HG03342 (cell line): ENCODE results near the gene SF3B5.
A peak's percentile ranks its signal among the peaks of the same experiment; 100 is the strongest.
"Not testable (repeated sequence)": the region's sequence is repeated elsewhere in the genome, so short reads cannot be mapped to it uniquely, and the experiment has no call there.

Source experiments
- ATAC-seq: cut with Tn5 transposase; IDR thresholded peaks from one replicate; pipeline ENCODE4 v1.9.1; 2021; ENCODE audit warnings: mild to moderate bottlenecking, moderate library complexity; ENCODE audit not compliant: unreplicated experiment

Gene SF3B5

DNA sequence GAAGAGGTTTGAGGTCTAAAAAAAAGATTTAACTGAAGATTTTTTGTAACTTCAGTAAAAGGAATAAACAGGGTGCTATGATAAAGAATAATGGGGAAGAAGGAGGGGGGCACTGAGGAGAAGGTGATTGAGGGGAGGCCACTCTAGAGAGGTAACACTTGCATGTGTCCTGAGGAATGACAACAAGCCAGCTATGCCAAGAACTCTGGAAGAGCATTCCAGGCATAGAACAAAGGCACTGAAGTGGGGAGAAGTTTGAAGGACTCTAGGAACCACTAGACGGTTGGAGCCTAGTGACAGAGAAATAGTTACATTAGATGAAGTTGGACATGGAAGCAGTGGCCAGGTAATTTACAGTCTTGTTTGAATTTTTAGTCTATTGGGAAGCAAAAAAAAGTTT lies 10.8 kb upstream of the SF3B5 start:
- ATAC-seq: no peak

DNA sequence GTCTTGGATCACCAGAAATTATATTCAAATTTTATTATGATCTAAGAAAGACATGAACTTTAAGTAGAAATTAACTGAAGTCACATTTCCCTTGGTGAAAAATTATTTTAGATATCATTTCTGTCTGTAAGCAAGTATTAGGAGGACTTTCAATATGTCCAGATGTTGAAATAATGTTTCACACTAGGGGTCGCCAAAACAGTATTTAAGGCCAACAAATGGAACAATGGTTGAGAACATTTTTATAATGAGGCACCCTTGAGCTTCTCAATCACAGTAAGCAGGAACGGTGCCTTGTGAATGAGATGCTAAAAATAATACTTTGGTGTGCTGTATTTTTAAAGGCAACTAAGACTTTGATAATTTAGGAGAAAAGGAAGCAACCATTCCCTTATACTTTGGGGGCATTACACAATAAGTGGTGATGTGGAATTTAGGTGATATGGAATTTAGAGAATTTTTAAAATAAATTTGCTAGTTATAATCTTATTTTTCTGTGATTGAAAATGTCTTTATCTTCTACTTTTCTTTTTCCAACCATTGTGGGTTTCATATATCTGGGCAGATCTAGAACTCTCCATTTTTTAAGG lies 9.6 kb upstream of the SF3B5 start:
- peak; percentile 80 for ATAC-seq

DNA sequence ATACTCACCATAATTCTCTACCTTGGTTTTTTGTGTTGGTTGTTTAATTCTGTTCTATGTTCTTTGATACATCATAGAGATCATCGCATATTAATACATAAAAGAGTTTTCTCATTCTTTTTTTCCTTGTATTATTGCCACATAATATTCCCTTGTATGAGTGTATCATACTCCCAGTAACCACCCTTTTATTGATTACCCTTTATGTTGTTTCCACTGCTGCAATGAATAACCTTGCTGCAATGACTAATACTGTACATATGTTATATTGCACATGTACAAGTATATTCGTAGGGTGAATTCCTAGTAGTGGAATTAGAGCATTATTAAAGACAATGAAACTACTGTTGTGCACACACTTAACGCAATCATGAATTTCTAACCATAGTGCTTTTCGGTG lies 9.1 kb upstream of the SF3B5 start:
- no peak for ATAC-seq

DNA sequence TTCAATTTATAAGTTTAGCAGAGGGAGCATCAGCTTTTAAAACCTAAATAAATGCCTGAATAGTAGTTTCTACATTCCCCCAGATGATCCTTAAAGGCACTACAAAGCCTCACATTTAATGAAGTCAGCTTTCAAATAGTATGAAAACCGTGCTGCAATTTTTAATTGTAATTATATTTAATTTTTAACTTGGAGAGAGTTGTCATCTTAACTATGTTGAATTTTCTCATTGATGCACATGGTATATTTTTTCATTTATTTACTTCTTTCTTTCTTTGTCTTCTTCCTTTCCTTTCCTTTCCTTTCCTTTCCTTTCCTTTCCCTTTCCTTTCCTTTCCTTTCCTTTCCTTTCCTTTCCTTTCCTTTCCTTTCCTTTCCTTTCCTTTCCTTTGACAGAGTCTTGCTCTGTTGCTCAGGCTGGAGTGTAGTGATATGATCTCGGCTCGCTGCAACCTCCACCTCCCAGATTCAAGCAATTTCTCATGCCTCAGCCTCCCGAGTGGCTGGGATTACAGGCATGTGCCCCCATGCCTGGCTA lies 7.7 kb upstream of the SF3B5 start:
- no peak for ATAC-seq

DNA sequence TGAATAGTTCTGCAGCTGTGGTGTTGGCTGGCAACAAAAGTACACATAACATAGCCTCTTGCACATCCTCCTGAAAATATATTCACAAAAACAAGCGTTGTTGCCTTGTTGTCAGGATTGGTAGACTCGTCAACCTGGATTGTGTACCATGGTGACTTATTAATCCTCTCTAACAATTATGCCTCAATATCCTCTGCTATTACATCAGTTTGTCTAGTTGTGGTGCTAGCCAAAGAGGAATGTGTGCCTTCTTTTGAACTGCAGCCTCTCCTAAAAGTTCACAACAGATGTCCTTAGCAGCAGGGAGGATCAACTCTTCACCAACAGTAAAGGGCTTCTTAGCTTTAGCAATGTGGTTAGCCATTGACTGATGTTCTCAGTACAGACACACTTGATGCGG lies 3.6 kb upstream of the SF3B5 start:
- ATAC-seq: no peak

DNA sequence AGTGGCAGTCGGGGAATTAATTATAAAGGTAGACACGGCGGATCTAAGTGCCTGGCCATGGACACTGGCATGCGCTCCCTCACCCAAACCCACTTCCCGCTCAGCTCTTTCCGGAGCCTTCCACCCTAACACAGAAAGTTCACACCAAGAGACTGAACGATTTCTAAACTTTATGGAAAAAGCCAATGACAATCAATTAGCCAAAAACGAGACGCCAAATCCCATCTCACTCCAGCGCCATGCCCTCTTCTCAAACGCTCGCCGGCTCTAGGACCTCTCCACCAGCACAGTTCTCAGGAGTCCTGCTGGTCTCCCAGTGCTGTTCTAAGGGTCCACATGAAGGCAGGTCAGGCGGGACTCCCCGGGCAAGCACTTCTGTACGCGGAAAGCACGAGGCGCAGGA lies 641 bp downstream of the SF3B5 start:
- ATAC-seq: peak; percentile 2

DNA sequence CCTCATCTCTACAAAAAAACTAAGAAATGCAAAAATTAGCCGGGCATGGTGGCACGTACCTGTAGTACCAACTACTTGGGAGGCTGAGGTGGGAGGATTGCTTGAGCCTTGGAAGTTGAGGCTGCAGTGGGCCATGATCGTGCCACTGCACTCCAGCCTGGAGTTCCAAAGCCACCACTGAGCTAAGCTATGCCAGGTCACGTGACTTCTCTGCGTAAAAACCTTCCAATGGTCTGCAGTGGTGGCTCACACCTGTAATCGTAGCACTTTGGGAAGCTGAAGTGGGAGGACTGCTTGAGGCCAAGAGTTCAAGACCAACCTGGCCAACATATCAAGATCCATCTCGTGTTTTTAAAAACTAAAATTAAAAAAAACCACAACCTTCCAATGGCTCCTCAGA lies 1.7 kb downstream of the SF3B5 start:
- ATAC-seq: no peak

DNA sequence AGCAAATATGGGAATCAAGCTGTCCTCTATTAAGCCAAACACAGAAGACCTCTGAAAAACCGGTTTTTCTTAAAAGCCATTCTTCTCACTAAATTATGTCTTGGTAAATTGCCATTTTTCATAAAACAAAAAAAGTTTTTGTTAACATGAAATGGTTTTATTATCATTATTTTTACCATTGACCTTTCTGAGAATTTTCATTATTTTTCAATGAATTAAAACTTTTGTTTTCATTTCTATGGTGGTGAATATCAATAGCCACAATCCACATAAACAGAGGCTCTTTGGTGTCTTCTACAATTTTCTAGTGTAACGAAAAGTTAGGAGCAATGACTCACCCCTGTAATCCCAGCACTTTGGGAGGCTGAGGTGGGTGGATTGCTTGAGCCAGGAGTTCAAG lies 2.1 kb downstream of the SF3B5 start:
- no peak for ATAC-seq

DNA sequence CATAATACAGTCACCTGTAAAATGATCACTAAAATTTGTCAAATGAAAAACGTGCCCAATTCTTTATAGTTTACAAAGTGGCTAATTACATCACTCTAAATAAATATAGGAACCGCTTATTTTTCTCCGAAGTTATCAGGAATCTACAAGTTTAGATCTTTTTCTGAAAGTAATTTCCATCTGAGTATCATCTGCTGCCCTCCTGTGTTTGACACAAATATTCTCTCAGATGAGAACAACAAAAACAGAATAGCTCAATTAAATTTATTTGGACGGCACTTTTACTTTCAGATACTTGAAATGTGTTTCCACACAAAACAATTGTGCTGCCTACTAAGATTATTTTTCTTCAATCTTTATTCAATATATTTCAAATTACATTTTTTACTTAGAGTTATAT lies 5.0 kb downstream of the SF3B5 start:
- ATAC-seq: no peak

DNA sequence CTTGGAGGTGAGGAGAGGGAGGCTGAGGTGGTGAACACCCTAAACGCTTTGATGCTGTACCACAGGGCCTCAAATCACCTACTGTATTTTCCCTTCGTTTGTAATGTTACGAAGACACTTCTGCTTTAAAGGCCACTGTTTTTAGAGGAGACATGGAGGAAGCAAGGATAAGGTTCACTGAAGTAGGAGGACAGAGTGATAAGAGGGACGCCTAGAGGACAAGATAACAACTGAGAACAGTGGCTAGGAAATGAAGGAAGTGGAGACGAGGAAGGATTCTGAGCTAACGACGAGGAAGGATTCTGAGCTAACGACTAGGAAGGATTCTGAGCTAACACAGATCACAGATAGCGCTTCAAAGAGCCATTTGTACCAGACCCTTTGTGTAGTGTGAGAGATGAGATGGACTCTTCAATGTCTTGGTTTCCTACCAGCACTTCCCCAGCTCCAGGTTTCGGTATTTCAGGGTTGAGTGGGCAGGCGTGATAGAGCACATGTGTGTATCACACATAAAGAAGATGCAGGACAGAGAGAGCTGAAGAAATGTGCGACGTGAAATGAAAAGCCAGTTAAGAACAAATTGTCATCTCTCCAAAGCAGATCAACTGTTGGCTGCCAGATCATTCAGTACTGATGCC lies 7.5 kb downstream of the SF3B5 start:
- ATAC-seq: peak; percentile 61

DNA sequence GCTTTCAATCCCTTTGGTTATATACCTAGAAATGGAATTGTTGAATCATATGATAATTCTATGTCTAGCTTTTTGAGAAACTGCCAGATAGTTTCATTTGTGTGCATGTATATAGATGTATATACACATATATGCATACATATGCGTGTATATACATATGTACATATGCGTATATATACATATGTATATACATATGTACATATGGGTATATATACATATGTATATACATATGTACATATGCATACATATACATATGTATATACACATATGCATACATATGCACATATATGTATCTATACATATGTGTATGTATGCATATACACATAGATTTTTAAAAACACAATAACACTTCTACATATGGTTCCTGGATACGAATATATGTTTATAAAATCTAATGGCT lies 8.4 kb downstream of the SF3B5 start:
- no peak for ATAC-seq

DNA sequence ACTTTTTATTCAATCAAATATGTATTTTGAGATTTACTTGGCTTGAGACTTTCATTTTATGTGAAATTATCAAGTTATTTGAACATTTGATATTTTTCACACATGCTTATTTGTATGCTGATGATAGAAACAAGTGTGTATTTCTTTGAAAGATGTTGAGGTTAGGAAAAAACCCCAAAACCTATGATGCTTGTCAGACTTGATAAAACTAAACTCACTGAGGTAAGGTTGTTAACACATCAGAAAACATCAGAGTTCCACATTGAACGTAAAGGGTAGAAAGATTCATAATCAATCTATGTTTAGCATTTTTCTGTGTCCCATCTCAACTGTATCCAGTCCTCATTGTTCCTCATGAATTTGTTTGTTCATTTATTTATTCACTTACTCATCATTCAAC lies 12.2 kb downstream of the SF3B5 start:
- peak; percentile 45 for ATAC-seq

DNA sequence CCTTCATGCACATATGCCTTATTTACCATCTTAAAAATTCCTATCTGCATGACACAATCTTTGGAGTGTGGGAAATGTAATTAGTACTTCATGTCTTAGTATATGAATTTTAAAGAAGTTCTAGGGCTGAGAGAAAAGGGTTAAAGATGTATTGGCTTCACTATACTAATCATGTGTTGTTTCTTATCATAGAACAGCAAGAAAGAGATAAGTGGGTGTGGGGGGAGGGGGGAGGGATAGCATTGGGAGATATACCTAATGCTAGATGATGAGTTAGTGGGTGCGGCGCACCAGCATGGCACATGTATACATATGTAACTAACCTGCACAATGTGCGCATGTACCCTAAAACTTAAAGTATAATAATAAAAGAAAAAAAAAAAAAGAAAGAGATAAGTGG lies 13.0 kb downstream of the SF3B5 start:
- ATAC-seq: not testable (repeated sequence)

DNA sequence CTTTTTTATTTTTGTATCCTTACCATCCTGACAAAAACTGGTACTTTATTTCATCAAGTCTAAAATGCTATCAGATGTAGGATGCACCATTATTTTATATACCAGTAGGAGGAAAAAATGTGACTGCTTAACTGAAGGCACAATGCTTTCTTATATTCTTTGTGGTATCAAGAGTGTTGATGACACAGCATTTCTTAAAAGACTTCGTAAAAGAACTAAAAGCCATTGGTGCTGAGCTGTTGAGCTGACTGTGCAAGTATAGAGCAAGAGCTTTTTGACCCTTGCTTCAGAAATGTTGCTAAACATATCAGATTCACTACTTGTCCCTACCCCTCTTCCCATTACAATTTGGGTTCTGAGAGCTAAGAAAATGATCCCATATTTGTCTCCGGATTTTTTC lies 17.5 kb downstream of the SF3B5 start:
- no peak for ATAC-seq

DNA sequence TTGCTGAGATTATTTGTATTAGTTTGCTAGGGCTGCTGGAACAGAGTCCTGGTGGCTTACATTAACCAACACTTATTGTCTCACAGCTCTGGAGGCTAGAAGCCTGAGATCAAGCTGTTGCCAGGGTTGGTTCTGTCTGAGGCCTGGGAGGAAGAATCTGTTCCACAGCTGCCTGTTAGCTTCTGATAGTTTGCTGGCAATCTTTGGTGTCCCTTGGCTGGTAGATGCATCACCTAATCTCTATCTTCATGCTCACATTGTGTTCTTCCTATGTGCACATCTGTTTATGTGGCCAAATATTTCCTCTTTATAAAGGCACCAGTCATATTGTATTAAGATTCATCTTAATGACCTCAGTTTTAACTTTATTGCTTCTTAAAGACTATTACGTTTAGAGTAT lies 19.5 kb downstream of the SF3B5 start:
- no peak for ATAC-seq

DNA sequence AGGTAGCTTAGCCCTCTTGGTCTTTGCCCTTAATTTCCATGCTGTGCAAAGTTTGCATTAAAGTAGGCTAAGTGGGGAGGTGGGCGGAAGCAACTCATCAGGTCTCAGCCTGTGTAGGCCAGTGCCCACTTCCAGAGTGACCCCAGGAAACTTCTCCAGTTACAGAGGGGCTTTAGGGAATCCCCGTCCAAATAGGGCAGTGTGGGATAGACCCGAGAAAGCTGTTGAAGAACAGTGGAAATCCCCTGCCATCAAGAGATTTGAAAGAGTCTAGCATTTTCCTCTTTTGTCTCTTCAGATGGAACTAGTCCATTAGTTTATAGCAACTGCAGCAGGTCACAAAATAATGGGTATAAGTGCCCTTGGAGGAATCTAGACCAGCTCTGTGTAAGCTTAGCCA lies 20.2 kb downstream of the SF3B5 start:
- ATAC-seq: peak; percentile 47

DNA sequence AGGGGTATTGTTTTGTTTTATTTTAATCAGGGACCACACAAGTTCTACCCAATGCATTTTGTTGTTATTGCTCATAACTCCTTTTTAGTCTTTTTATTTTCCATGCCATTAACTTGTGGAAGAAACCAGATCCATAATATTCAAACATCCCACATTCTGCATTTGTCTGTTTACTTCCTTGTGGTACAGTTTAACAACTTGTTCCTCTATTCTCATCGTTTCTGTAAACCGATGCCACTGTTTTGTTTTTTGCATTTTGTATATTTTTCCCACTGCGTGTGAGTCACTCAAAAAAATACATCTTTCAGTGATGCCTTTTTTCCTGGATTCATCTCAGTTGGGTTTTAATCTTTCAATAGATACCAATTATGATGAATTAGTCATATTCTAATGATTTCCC lies 22.3 kb downstream of the SF3B5 start:
- no peak for ATAC-seq

DNA sequence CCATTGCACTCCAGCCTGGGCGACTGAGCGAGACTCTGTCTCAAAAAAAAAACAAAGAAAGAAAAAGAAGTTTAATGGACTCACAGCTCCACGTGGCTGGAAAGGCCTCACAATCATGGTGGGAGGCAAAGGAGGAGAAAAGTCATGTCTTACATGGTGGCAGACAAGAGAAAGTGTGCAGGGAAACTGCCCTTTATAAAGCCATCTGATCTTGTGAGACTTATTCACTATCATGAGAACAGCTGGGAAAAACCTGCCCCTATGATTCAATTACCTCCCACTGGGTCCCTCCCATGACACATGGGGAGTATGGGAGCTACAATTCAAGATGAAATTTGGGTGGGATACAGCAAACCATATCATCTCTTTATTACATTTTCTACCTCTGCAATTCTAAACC lies 25.9 kb downstream of the SF3B5 start:
- no peak for ATAC-seq

DNA sequence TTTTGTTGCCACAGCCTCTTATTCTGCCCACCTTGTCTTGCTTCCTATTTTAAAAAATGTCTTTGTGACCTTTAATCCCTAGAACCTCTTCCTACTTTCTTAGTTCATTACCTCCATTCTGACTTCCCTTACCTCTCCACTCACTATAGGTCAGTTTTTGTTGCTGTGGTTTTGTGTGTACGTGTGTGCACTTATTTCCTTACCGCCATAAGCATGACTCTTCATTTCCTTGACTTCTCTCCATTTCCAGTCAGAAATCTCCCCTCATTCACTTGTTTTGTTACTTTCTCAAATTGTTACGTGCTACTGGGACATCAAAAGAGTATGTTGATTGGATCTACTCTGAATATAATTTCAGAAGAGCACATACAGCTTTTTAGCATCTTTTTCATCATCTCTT lies 26.6 kb downstream of the SF3B5 start:
- ATAC-seq: no peak

DNA sequence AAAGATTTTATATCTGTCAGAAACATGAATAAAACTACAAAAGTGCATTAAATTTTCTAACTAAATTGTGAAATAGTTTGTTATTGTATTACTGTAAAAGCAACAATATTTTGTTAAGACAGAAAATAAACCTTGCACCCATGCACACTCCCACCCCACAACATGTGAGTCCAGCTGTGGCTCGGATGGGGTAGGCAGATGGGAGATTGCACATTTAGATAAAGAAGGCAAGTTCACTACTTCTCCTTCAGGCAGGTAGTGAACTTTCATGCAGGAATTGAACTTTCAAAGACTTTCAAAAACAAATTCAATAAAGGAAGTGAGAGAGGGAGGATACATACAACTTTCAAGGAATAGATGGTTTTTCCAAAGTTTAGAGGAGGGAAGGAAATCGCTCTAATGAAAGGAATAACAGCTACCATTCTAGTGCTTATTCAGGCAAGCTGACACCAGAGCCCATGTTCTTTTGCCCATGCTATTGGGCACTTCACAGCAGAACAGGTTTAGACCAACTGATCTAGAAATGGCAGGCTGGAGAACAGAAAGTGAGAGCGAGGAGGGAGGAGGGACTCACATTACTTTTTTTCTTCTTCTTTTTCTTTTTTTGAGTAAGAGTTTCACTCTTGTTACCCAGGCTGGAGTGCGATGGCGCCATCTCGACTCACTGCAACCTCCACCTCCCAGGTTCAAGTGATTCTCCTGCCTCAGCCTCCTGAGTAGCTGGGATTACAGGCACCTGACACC lies 28.5 kb downstream of the SF3B5 start:
- ATAC-seq: peak; percentile 38

DNA sequence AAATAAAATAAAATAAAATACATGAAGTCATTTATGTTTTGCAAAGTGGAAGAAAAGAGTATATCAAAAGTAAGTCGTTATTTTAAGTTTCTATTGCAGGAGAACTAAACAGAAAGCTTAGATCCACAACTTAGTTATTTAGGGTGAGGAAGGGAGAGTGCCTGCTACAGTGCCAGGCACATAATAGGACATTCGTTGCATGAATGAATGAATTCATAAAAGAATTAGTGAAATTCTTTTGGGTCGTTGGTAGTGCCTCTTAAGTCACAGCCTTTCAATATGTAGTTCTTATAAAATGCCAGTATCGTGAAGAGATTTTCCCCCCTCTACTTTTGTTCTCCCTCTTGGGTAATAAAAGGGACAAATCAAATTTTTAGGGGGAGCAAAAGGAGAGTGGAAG lies 29.1 kb downstream of the SF3B5 start:
- ATAC-seq: no peak

DNA sequence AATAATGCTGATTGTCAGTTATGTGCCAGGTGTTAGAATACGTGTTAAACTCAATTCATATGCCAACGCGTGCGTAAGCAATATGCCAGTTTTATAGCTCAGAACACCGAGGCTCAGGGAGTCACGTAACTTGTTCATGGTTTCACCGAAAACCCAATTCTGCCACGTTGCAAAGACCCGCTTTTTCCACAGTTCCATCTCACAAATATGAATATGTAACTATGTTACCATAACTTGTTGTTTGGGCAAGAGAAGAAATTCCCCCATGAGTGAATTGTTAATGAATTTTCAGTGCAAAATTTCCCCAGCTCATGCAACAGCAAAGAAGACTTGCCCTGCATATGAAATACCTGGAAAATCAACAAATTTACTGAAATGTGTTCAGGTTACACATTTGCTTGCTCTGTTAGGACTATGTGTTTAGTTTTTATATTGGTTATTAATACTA lies 30.1 kb downstream of the SF3B5 start:
- ATAC-seq: no peak
